K562 (cell line): ENCODE data around the gene PLAC9. TPM values are rescaled to one million over a fixed set of nuclear protein-coding genes. Genes with fewer than 3 reads are reported as not detected.

Experiments used
- ATAC-seq: fragments of 200-7000 bp; cut with Tn5 transposase; 3 replicates; pipeline ENCODE4 v1.9.1; 2020; ENCODE audit warnings: moderate library complexity
- BruUV-seq: library from RNA; stranded (reverse); fragments of 400-500 nt; replicated peaks from 2 replicates; lab custom pipeline; 2021; lab: Mats Ljungman, UMichigan
- CTCF ChIA-PET: fragments of 300-600 bp; formaldehyde crosslinking; extraction: SDS; loops from one replicate; lab custom pipeline; 2021; ENCODE audit warnings: low intra/inter-chr PET ratio; lab: Yijun Ruan, JAX
- POLR2A ChIA-PET: fragments of 300-600, 350-650 bp; sonication (Branson Sonifier 250); formaldehyde crosslinking; extraction: SDS; loops from one replicate; lab custom pipeline; 2021; ENCODE audit warnings: antibody characterized with exemption, inconsistent platforms; lab: Yijun Ruan, JAX
- DNase-seq, 4 experiments: peaks; one replicate each; pipeline versions ENCODE4 v3.0.0 to v3.0.0-alpha.2; 2011 to 2018; ENCODE audit warnings: low spot score in 3 of 4, mixed read lengths in 3 of 4; ENCODE audit errors: extremely low read depth in 1 of 4
- FAIRE-seq: peaks from 2 replicates; lab custom pipeline; 2011; peaks lifted over from hg19 to GRCh38; lab: Jason Lieb, UNC
- H2AFZ ChIP-seq: 2 replicates; pipeline ENCODE4 v1.6.0; 2011; ENCODE audit warnings: low read depth, low read length, control low read depth, inconsistent platforms
- H3K27ac ChIP-seq: fragments of 200-600 bp; 3 replicates; pipeline ENCODE4 v1.8.0; 2011; ENCODE audit warnings: low read depth, mild to moderate bottlenecking, control low read depth, inconsistent platforms, low read length, moderate library complexity, mixed read lengths; ENCODE audit errors: extremely low read depth
- H3K27me3 ChIP-seq, 2 experiments: fragments of 300-600 bp in 1 of 2; 2 replicates in 1 of 2; 3 replicates in 1 of 2; pipeline versions ENCODE4 v1.6.0 to v1.8.0; 2011; ENCODE audit warnings: inconsistent platforms in 2 of 2, low read length in 2 of 2, mild to moderate bottlenecking in 1 of 2, mixed read lengths in 1 of 2, moderate library complexity in 1 of 2; ENCODE audit not compliant: control insufficient read depth in 2 of 2, insufficient read depth in 2 of 2
- H3K36me3 ChIP-seq: fragments of 300-600 bp; 3 replicates; pipeline ENCODE4 v1.8.0; 2011; ENCODE audit warnings: mild to moderate bottlenecking, low read length, inconsistent platforms; ENCODE audit not compliant: control insufficient read depth, insufficient read depth
- H3K4me1 ChIP-seq, 2 experiments: fragments of 200-600 bp in 1 of 2; replicated peaks in 1 of 2; 2 replicates in 1 of 2; 3 replicates in 1 of 2; pipeline versions ENCODE4 v1.5.1 to v1.8.0; 2011; ENCODE audit warnings: inconsistent platforms in 2 of 2, low read length in 2 of 2, mild to moderate bottlenecking in 1 of 2, mixed read lengths in 1 of 2, moderate library complexity in 1 of 2; ENCODE audit not compliant: control insufficient read depth in 2 of 2, insufficient read depth in 2 of 2
- H3K4me2 ChIP-seq: 2 replicates; pipeline ENCODE4 v1.6.1; 2011; ENCODE audit warnings: low read length, control low read depth, inconsistent platforms, mixed read lengths; ENCODE audit not compliant: insufficient read depth
- H3K4me3 ChIP-seq: fragments of 200-600 bp; sonication (generic), shearing (Covaris generic); 2 replicates; pipeline ENCODE4 v1.5.1; 2016; ENCODE audit warnings: control low read depth, inconsistent platforms
- H3K79me2 ChIP-seq: fragments of 200-600 bp; 3 replicates; pipeline ENCODE4 v1.8.0; 2011; ENCODE audit warnings: low read length, inconsistent platforms; ENCODE audit not compliant: control insufficient read depth, insufficient read depth
- H3K9ac ChIP-seq, 2 experiments: 2 replicates each; pipeline versions ENCODE4 v1.6.0 to v1.6.1; 2011; ENCODE audit warnings: low read depth in 2 of 2, low read length in 2 of 2, control low read depth in 1 of 2, inconsistent platforms in 1 of 2, mild to moderate bottlenecking in 1 of 2, mixed read lengths in 1 of 2; ENCODE audit not compliant: insufficient read depth in 1 of 2
- H3K9me1 ChIP-seq: one replicate; pipeline ENCODE4 v1.6.0; 2011; ENCODE audit warnings: inconsistent platforms, mild to moderate bottlenecking, low read length, moderate library complexity; ENCODE audit not compliant: control insufficient read depth, insufficient read depth
- H3K9me3 ChIP-seq: replicated peaks from 2 replicates; pipeline ENCODE4 v1.5.1; 2011; ENCODE audit warnings: low read depth, low read length, inconsistent platforms; ENCODE audit not compliant: control insufficient read depth, insufficient read depth
- H4K20me1 ChIP-seq: replicated peaks from 2 replicates; pipeline ENCODE4 v1.6.1; 2011; ENCODE audit warnings: low read length, inconsistent platforms, mixed read lengths; ENCODE audit not compliant: control insufficient read depth, insufficient read depth
- ATF7 ChIP-seq: fragments of 450-650 bp; IDR thresholded peaks from 2 replicates; pipeline ENCODE4 v1.7.1; 2014; ENCODE audit warnings: mild to moderate bottlenecking, moderate library complexity
- CBX2 ChIP-seq: fragments of 200-600 bp; sonication (generic); IDR thresholded peaks from one replicate; pipeline ENCODE4 v1.6.1; 2012; ENCODE audit warnings: mild to moderate bottlenecking, low read length, inconsistent platforms; ENCODE audit not compliant: insufficient read depth, poor library complexity, severe bottlenecking
- HEY1 ChIP-seq: fragments of 250-450 bp; sonication (Bioruptor Pico); IDR thresholded peaks from 2 replicates; pipeline ENCODE4 v1.5.0; 2020; ENCODE audit warnings: mild to moderate bottlenecking, moderate library complexity, borderline replicate concordance
- ZFP1 ChIP-seq: fragments of 450-650 bp; formaldehyde crosslinking; IDR thresholded peaks from 2 replicates; pipeline ENCODE4 v1.4.0; 2020; ENCODE audit warnings: mild to moderate bottlenecking, mixed read lengths
- ZNF121 ChIP-seq: sonication (generic); formaldehyde crosslinking; conservative IDR thresholded peaks from 2 replicates; pipeline ENCODE4 v1.8.0; 2022; ENCODE audit warnings: missing genetic modification reagents
- in situ Hi-C: fragments of 300-500 bp; cut with MboI; formaldehyde crosslinking; loops from 4 replicates; pipeline ENCODE4 v1.15.0; 2018; ENCODE audit warnings: inconsistent platforms, mixed read lengths
- intact Hi-C: fragments of 100-400 bp; cut with micrococcal nuclease; formaldehyde crosslinking; loops from 2 replicates; pipeline ENCODE4 v1.14.2; 2022
- polyA plus RNA-seq, 8 experiments: library from polyadenylated mRNA; depleted of rRNA in 4 of 8; stranded (reverse) in 5 of 8; unstranded in 3 of 8; fragments of >200 nt; fragmentation: Nextera tagmentation in 2 of 8; fragmentation: Illumina TruSeq in 1 of 8; extraction: Ambion mirVana in 2 of 8; extraction: Trizol in 1 of 8; gene quantifications; 2 replicates each; pipeline versions ENCODE4 v1.2.1 to v1.2.3, GENCODE V29; 2011 to 2014; ENCODE audit warnings: inconsistent platforms in 1 of 8, missing spikeins in 1 of 8
- total RNA-seq, 7 experiments: library from RNA; depleted of rRNA in 6 of 7; stranded (reverse); fragments of >200 nt in 6 of 7; fragmentation: Illumina TruSeq in 2 of 7; extraction: Trizol in 2 of 7; gene quantifications; 2 replicates each; pipeline versions ENCODE4 v1.2.1 to v1.2.3, GENCODE V29; 2011 to 2021; ENCODE audit warnings: low replicate concordance in 1 of 7

PLAC9 gene
- total and polyA plus RNA-seq, 9 of the 15 experiments (the other 6 are each of a cell fraction or from before 2014, with no cell fraction given): not detected

GRCh38 chr10:80192553-80192952, 60.0 kb downstream of the PLAC9 start:
- FAIRE-seq (no peak), ATAC-seq (no peak), DNase-seq (no peak)
- H3K27ac ChIP-seq: no peak overlapping the region
- no peak overlapping the region for H2AFZ ChIP-seq
- POLR2A ChIA-PET: interaction anchor here (0.6 kb wide), 1 partner anchor 10 kb away, joined by 4 read pairs; no protein-coding TSS in a partner anchor
- intact Hi-C loops: no loop called here
- in situ Hi-C loops: no loop called here
- no peak overlapping the region for H3K4me3 ChIP-seq
- H3K9ac ChIP-seq: no peak overlapping the region
- no peaks in the 10 kb centered on the region; the same call in 1 of the 2 replicates for H4K20me1 ChIP-seq
- peaks cover 6% of the 10 kb centered on the region for H3K9me3 ChIP-seq
- H3K9me1 ChIP-seq: peaks cover 3% of the 10 kb centered on the region
- CTCF ChIA-PET: no interaction called here
- peaks cover 92% of the 10 kb centered on the region for H3K79me2 ChIP-seq
- no peaks in the 10 kb centered on the region for H3K27me3 ChIP-seq
- BruUV-seq: no TSS peak
- no peak overlapping the region for H3K4me2 ChIP-seq
- peaks cover 30% of the 10 kb centered on the region; the same call in 2 of the 3 replicates for H3K36me3 ChIP-seq
- peaks cover 18 to 25% of the 10 kb centered on the region in 2 experiments for H3K4me1 ChIP-seq
- TF ChIP-seq ZNF121 (CRISPR knock-in tag) (no peak), CBX2 (no peak), HEY1 (CRISPR knock-in tag) (no peak), ATF7 (no peak), ZFP1 (CRISPR knock-in tag) (peak; percentile 72; the same call in 1 of the 2 replicates)
